PC-3 (cell line): Measurements from ENCODE around the gene MAP3K9.

Experiments
- CTCF ChIP-seq: fragments of 300-600 bp; sonication (generic); conservative IDR thresholded peaks from 2 replicates; pipeline ENCODE4 v1.5.1; 2017; ENCODE audit warnings: antibody characterized with exemption, low read depth, mild to moderate bottlenecking, low read length
- EZH2 ChIP-seq: fragments of 300-600 bp; sonication (generic); IDR thresholded peaks from one replicate; pipeline ENCODE4 v1.6.1; 2017; ENCODE audit warnings: antibody characterized with exemption, mild to moderate bottlenecking, low read length; ENCODE audit not compliant: unreplicated experiment
- EZH2phosphoT487 ChIP-seq: fragments of 300-600 bp; sonication (generic); IDR thresholded peaks from 2 replicates; pipeline ENCODE4 v1.6.1; 2018; ENCODE audit warnings: mild to moderate bottlenecking, antibody characterized with exemption, low read length, borderline replicate concordance

- TF ChIP-seq CTCF: no peak
- TF ChIP-seq EZH2: no peak
- TF ChIP-seq EZH2phosphoT487: no peak
Measured at GRCh38 chr14:70845601-70846000, 36.3 kb upstream of the MAP3K9 start.
